ENCODE data around the gene HSD11B2. TPM values are rescaled to one million over a fixed set of nuclear protein-coding genes. Genes with fewer than 3 reads are reported as not detected.
A peak's percentile ranks its signal among the peaks of the same experiment; 100 is the strongest.

The HSD11B2 gene
- total RNA-seq, 1 donor from 2014 or later, result 2.4 TPM

DNA sequence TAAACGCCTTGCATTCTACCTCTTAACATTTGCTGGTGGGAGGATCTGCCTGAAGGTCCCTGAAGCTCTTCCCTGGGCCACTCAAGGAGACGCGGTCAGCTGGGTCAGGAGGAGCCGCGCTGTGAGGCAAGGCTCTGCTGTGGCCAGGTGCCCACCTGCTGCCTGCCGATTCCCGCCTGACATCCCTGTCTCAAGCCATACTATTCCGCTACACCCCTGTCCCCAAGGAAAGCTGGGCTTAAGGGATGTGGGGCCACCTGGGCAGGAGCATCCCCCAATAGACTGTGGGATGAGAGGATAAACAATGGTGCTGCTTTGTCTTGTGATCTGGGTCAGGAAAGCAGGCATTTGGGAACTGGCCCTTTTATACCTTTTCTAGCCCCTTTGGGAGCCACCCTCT is 42.7 kb upstream of the HSD11B2 start:
- intact Hi-C loops (cut with DNase I), result no loop called here
- Histone ChIP-seq H3K4me3 (no peak overlapping the region), H3K9me3 (no peaks in the 10 kb centered on the region), H3K27me3 (peaks cover 3% of the 10 kb centered on the region), H3K36me3 (no peaks in the 10 kb centered on the region), H3K27ac (no peak overlapping the region), H3K4me1 (peaks cover 3 to 5% of the 10 kb centered on the region in 2 donors)
- TF ChIP-seq, protein P1, sequence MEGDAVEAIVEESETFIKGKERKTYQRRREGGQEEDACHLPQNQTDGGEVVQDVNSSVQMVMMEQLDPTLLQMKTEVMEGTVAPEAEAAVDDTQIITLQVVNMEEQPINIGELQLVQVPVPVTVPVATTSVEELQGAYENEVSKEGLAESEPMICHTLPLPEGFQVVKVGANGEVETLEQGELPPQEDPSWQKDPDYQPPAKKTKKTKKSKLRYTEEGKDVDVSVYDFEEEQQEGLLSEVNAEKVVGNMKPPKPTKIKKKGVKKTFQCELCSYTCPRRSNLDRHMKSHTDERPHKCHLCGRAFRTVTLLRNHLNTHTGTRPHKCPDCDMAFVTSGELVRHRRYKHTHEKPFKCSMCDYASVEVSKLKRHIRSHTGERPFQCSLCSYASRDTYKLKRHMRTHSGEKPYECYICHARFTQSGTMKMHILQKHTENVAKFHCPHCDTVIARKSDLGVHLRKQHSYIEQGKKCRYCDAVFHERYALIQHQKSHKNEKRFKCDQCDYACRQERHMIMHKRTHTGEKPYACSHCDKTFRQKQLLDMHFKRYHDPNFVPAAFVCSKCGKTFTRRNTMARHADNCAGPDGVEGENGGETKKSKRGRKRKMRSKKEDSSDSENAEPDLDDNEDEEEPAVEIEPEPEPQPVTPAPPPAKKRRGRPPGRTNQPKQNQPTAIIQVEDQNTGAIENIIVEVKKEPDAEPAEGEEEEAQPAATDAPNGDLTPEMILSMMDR (IDR thresholded peaks at IDR 0.05), result no peak
- DNase-seq (ENCODE audit: low spot score in 2 of 2), result peak in 1 of 2 donors; percentile 34

DNA sequence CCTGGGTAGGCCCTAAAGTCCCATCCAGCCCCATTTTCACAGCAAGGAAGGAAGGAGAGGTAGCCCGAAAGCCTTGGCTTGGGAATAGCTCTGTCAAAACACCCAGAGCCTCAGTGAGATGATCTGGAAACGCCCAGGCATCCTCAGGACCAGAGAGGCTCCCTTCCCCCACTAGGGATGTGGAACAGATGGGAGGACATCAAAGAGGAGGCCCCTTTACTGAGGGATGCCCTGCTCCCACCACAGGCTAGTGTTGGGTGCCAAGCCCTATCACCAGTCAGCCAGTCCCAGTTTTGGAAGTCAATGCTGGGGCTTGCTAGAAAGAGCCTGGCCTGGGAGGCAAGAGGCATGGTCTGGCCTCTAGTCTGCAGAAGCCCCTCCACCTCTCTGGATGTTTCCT is 42.3 kb upstream of the HSD11B2 start:
- Histone ChIP-seq H3K27ac (no peak overlapping the region), H3K36me3 (no peaks in the 10 kb centered on the region), H3K27me3 (peaks cover 6% of the 10 kb centered on the region), H3K4me1 (peaks cover 5 to 8% of the 10 kb centered on the region in 2 donors), H3K9me3 (no peaks in the 10 kb centered on the region), H3K4me3 (no peak overlapping the region)
- TF ChIP-seq, protein P1 (IDR thresholded peaks at IDR 0.05), result no peak
- DNase-seq (ENCODE audit: low spot score in 2 of 2), result peak in 1 of 2 donors; percentile 46
- intact Hi-C loops (cut with DNase I), result no loop called here

DNA sequence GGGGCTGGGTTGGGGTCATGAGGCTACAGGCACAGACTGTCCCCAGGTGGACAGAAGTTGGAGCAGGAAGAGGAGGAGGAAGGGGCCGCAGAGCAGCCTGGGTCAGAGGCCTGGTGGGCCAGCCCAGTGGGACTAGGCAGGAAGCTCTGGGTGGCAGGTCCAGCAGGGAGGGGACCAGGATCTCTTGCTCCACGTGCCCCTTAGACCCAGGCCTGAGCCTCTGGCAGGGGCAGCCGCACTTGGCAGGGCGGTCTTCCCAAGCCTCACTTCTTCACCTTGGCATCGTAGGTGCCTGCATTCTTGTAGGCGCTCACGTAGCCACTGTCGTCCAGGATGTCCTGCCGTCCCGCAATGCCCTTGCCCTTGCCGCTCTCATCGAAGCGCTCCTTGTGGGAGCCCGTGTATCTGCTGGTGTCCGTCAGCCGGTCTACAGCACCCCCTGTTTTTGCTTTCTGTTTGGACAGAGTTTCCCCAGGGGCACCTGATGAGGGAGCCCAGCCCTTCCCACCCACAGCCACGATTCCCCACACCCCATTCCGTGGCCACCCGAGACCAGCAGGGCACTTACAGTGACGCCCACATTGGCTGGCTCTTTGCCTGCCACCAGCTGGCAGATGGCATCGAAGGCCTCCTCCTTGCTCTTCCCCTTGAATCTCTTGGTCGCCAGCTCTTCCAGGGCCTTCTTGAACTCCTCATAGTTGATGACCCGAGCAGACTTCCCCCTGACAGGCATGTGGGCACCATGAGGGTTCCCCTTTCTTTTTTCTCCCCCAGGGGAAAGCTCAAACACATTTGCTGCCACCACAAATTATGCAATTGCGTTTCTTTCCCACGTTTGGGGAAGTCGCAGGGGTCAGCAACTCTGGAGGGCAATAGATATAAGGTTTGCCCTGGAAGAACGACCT is 40.8 kb upstream of the HSD11B2 start:
- Histone ChIP-seq H3K27me3 (peaks cover 13% of the 10 kb centered on the region), H3K4me1 (peaks cover 12 to 19% of the 10 kb centered on the region in 2 donors), H3K36me3 (no peaks in the 10 kb centered on the region), H3K27ac (no peak overlapping the region), H3K4me3 (no peak overlapping the region), H3K9me3 (no peaks in the 10 kb centered on the region)
- TF ChIP-seq, protein P1 (IDR thresholded peaks at IDR 0.05), result no peak
- DNase-seq (ENCODE audit: low spot score in 2 of 2), result peak; percentile 31 to 70
- intact Hi-C loops (cut with DNase I), result loop anchor here (10.0 kb wide), 1 partner anchor 105 kb away; no protein-coding TSS in a partner anchor

DNA sequence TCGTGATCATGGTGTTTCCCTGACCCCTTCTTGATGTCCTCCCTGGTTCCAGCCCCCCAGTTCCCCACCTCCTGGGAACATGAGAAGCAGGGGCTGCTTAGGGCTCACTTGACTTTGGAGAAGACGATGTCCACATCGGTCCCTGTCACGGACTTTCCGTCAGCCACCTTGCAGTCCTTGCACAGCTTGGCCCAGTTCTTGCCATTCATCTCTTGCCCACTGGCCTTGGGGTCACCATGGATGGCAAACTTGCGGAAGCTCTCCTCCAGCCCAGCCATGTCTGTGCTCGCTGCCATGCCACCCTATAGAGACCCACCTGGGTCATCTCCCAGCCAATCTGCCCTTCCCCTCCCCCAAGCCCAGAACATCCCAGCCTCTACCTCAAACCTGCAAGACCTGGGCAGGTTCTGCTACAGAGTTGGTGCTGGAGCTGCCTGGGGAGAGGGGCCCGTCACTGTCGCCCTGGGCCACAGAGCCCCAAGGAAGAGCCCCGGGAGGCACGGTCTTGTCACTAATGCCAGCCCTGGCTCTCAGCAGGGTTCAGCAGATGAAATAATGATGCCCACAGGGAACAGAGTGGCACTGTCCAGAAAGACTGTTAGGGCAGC is 40.0 kb upstream of the HSD11B2 start:
- no peak for DNase-seq (ENCODE audit: low spot score in 2 of 2)
- Histone ChIP-seq H3K36me3 (no peaks in the 10 kb centered on the region), H3K27me3 (peaks cover 15% of the 10 kb centered on the region), H3K27ac (no peak overlapping the region), H3K9me3 (no peaks in the 10 kb centered on the region), H3K4me3 (no peak overlapping the region), H3K4me1 (peaks cover 12 to 19% of the 10 kb centered on the region in 2 donors)
- TF ChIP-seq, protein P1 (IDR thresholded peaks at IDR 0.05), result no peak
- intact Hi-C loops (cut with DNase I), result loop anchor here (10.0 kb wide), 1 partner anchor 106 kb away; no protein-coding TSS in a partner anchor

DNA sequence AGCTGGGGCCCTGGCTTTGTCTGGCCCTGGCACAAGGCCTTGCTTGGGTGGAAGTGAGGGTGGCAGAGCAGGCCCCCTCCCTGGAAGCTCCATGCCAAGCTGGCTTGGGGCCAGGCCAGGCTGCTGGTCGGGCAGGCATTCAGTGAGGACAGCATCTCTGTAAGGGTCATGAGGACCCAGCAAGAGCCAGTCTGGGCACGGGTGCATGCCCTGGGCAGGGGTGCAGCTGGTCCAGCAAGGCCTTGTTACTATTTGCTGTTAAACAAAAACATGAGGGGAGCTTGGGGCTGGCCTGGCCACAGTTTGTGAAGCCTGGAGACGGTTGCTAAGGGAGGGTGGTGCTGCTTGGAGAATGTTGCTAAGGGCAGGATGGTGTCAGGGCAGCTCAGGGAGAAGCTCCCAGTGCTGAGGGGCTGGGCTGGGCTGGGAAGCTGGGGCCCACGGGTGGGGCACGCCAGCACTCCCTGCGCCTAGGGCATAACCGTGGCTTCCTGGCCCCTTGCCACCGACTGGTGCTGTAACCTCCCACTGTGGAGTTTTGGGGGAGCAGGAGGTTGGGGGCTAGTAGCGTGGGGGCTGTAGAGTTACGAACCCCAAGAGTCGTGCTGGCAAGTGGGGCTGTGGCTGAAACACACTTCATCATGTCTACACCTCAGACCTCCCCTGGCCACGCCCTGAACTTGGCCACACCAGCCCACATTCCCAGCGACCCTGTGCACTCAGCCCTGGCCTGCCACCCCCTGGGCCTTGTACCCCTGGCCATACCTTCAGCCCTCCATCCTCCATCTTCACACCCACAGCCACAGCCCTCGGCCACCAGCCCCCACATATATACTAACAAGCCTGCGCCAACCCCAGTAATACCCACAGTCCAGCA is 39.3 kb upstream of the HSD11B2 start:
- no peak overlapping the region for H3K4me3 ChIP-seq
- no peak overlapping the region for H3K27ac ChIP-seq
- peaks cover 15 to 21% of the 10 kb centered on the region in 2 donors for H3K4me1 ChIP-seq
- no peaks in the 10 kb centered on the region for H3K36me3 ChIP-seq
- intact Hi-C loops (cut with DNase I), result loop anchor here (10.0 kb wide), 1 partner anchor 107 kb away; no protein-coding TSS in a partner anchor
- no peaks in the 10 kb centered on the region for H3K9me3 ChIP-seq
- TF ChIP-seq, protein P1 (IDR thresholded peaks at IDR 0.05), result no peak
- H3K27me3 ChIP-seq, result peaks cover 15% of the 10 kb centered on the region
- DNase-seq (ENCODE audit: low spot score in 2 of 2), result peak in 1 of 2 donors; percentile 62

Measured in ascending aorta (tissue), 2 donors.